PC-9 (cell line): ENCODE data around the gene FOXP2. TPM values are rescaled to one million over a fixed set of nuclear protein-coding genes. Genes with fewer than 3 reads are reported as not detected.
A peak's percentile ranks its signal among the peaks of the same experiment; 100 is the strongest.

Experiments
- BruUV-seq: library from RNA; stranded (reverse); fragments of 400-500 nt; replicated peaks from 2 replicates; lab custom pipeline; 2021; lab: Mats Ljungman, UMichigan
- CTCF ChIA-PET: fragments of 300-600 bp; sonication (Branson Sonifier 250); formaldehyde crosslinking; loops from one replicate; lab custom pipeline; 2022; ENCODE audit warnings: antibody characterized with exemption; lab: Charles Lee
- POLR2A ChIA-PET: fragments of 300-600 bp; sonication (Branson Sonifier 250); formaldehyde crosslinking; loops from one replicate; lab custom pipeline; 2022; ENCODE audit warnings: antibody characterized with exemption; ENCODE audit not compliant: unreplicated experiment; lab: Charles Lee
- DNase-seq, 2 experiments: peaks; one replicate each; pipeline versions ENCODE4 v3.0.0 to v3.0.0-alpha.2; 2015 to 2022; ENCODE audit warnings: mixed read lengths in 1 of 2
- H2AFZ ChIP-seq: fragments of 200-600 bp; sonication (generic); 2 replicates; pipeline ENCODE4 v1.8.1; 2017; ENCODE audit warnings: antibody characterized with exemption
- H3F3A ChIP-seq: fragments of 200-600 bp; sonication (generic); 2 replicates; pipeline ENCODE4 v1.8.1; 2017; ENCODE audit warnings: antibody characterized with exemption, mild to moderate bottlenecking, low read depth; ENCODE audit not compliant: insufficient read depth
- H3K27ac ChIP-seq: fragments of 200-600 bp; sonication (generic); 2 replicates; pipeline ENCODE4 v1.6.1; 2016; ENCODE audit warnings: mixed run types
- H3K27me3 ChIP-seq: fragments of 200-600 bp; sonication (generic); 2 replicates; pipeline ENCODE4 v1.6.1; 2016; ENCODE audit warnings: low read depth, mixed run types; ENCODE audit not compliant: insufficient read depth
- H3K36me3 ChIP-seq: fragments of 200-600 bp; sonication (generic); 2 replicates; pipeline ENCODE4 v1.6.1; 2016; ENCODE audit warnings: low read depth, mixed run types
- H3K4me1 ChIP-seq: fragments of 200-600 bp; sonication (generic); replicated peaks from 2 replicates; pipeline ENCODE4 v1.6.1; 2016; ENCODE audit warnings: mixed run types; ENCODE audit not compliant: insufficient read depth
- H3K4me2 ChIP-seq: fragments of 200-600 bp; sonication (generic); 2 replicates; pipeline ENCODE4 v1.6.1; 2017; ENCODE audit warnings: mixed run types
- H3K4me3 ChIP-seq: fragments of 200-600 bp; sonication (generic); 2 replicates; pipeline ENCODE4 v1.6.1; 2016; ENCODE audit warnings: mixed run types
- H3K79me2 ChIP-seq: fragments of 200-600 bp; sonication (generic); 2 replicates; pipeline ENCODE4 v1.6.1; 2017; ENCODE audit warnings: low read depth, mixed run types
- H3K9me2 ChIP-seq: fragments of 200-600 bp; sonication (generic); 2 replicates; pipeline ENCODE4 v1.8.1; 2017; ENCODE audit warnings: mild to moderate bottlenecking; ENCODE audit not compliant: insufficient read depth
- H3K9me3 ChIP-seq: fragments of 200-600 bp; sonication (generic); 2 replicates; pipeline ENCODE4 v1.8.1; 2016; ENCODE audit warnings: low read depth; ENCODE audit not compliant: insufficient read depth
- H4K20me1 ChIP-seq: fragments of 200-600 bp; sonication (generic); 2 replicates; pipeline ENCODE4 v1.8.1; 2017; ENCODE audit not compliant: insufficient read depth
- EZH2 ChIP-seq: fragments of 200-600 bp; sonication (generic); IDR thresholded peaks from 2 replicates; pipeline ENCODE4 v1.8.0; 2017; ENCODE audit warnings: antibody characterized with exemption, low read depth
- intact Hi-C: fragments of 100-400 bp; cut with micrococcal nuclease; formaldehyde crosslinking; loops from one replicate; pipeline ENCODE4 v1.10.0; 2022; ENCODE audit not compliant: unreplicated experiment
- total RNA-seq: library from RNA; stranded (reverse); gene quantifications from 2 replicates; pipeline ENCODE4 v1.2.3, GENCODE V29; 2021
- TF ChIP-seq, protein P1 (sequence below): fragments of 200-600 bp; sonication (generic); conservative IDR thresholded peaks from 2 replicates; pipeline ENCODE4 v1.6.1; 2017; ENCODE audit warnings: mixed run types, antibody characterized with exemption, mild to moderate bottlenecking, moderate library complexity

FOXP2 gene
- total RNA-seq, 1 experiment from 2014 or later, result 1.2 TPM

DNA sequence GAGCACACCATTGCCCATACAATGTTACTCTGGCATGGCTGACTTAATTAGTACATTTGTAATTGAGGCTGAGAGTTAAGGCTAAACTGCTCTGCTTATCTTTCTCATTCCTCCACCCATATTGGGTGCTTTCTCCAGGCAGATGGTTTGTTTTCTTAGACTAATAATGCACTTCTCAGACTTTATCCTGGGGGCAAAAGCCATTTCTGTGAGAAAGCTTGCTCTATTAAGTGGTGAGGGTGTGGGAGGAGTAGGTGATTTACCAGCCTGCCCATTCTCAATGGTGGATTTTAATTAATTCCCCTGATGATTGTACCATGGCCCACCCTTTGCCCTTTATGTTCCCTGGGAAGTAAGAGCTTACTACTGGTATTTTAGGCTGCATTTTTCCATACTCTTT is 174.8 kb downstream of the FOXP2 start:
- Histone ChIP-seq H3K9me2 (no peaks in the 10 kb centered on the region), H2AFZ (no peak overlapping the region), H3K4me3 (no peak overlapping the region), H3K4me2 (no peak overlapping the region), H3K27me3 (no peaks in the 10 kb centered on the region), H3K36me3 (no peaks in the 10 kb centered on the region), H3F3A (no peaks in the 10 kb centered on the region), H3K79me2 (no peaks in the 10 kb centered on the region), H3K9me3 (no peaks in the 10 kb centered on the region), H3K27ac (no peak overlapping the region), H3K4me1 (no peaks in the 10 kb centered on the region), H4K20me1 (no peaks in the 10 kb centered on the region)
- BruUV-seq, result no TSS peak
- DNase-seq, result no peak
- TF ChIP-seq, protein P1, sequence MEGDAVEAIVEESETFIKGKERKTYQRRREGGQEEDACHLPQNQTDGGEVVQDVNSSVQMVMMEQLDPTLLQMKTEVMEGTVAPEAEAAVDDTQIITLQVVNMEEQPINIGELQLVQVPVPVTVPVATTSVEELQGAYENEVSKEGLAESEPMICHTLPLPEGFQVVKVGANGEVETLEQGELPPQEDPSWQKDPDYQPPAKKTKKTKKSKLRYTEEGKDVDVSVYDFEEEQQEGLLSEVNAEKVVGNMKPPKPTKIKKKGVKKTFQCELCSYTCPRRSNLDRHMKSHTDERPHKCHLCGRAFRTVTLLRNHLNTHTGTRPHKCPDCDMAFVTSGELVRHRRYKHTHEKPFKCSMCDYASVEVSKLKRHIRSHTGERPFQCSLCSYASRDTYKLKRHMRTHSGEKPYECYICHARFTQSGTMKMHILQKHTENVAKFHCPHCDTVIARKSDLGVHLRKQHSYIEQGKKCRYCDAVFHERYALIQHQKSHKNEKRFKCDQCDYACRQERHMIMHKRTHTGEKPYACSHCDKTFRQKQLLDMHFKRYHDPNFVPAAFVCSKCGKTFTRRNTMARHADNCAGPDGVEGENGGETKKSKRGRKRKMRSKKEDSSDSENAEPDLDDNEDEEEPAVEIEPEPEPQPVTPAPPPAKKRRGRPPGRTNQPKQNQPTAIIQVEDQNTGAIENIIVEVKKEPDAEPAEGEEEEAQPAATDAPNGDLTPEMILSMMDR, result no peak
- no peak for TF ChIP-seq EZH2
- intact Hi-C loops, result no loop called here
- ChIA-PET POLR2A (no interaction called here), CTCF (no interaction called here)

DNA sequence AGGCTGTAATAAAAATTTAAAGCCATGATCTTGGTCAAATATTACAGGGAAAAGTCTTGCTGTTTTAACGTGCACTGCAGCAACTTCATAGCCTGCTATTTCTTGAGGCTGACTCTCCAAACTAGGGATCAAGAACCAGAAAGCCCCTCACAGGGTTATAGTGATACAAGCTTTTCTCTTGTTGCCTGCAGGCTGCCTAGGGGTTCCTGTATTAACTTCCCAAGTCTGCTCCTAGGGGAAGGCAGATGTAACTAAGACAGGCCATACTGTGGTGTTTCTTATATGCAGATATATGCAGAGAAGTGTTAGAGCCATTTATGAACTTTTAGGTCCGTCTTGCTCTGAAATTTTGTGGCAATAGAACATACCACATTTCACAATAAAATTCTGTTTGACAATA is 175.7 kb downstream of the FOXP2 start:
- BruUV-seq, result no TSS peak
- Histone ChIP-seq H3K9me2 (no peaks in the 10 kb centered on the region), H3K9me3 (no peaks in the 10 kb centered on the region), H3K27ac (no peak overlapping the region), H2AFZ (0 out of 2 replicates have a peak overlapping the region, but pooled peaks have one; percentile 28), H3K4me2 (no peak overlapping the region), H3F3A (no peaks in the 10 kb centered on the region), H3K79me2 (no peaks in the 10 kb centered on the region), H3K4me1 (no peaks in the 10 kb centered on the region), H3K27me3 (no peaks in the 10 kb centered on the region), H3K4me3 (no peak overlapping the region), H4K20me1 (no peaks in the 10 kb centered on the region), H3K36me3 (no peaks in the 10 kb centered on the region)
- no peak for DNase-seq
- intact Hi-C loops, result no loop called here
- ChIA-PET CTCF (no interaction called here), POLR2A (no interaction called here)
- no peak for TF ChIP-seq EZH2
- TF ChIP-seq, protein P1, result no peak

- CTCF ChIA-PET, result no interaction called here
- H3K27me3 ChIP-seq, result no peaks in the 10 kb centered on the region
- BruUV-seq, result no TSS peak
Observed at GRCh38 chr7:114598946-114599345, 184.3 kb downstream of the FOXP2 start.

More at GRCh38 chr7:114598946-114599345, 184.3 kb downstream of the FOXP2 start:
- Histone ChIP-seq H4K20me1 (no peaks in the 10 kb centered on the region), H3K4me3 (no peak overlapping the region), H3K27ac (no peak overlapping the region), H3K9me2 (no peaks in the 10 kb centered on the region), H3K79me2 (no peaks in the 10 kb centered on the region), H3K4me2 (no peak overlapping the region), H2AFZ (no peak overlapping the region), H3K36me3 (no peaks in the 10 kb centered on the region), H3F3A (no peaks in the 10 kb centered on the region), H3K9me3 (no peaks in the 10 kb centered on the region), H3K4me1 (no peaks in the 10 kb centered on the region)
- intact Hi-C loops, result no loop called here
- no peak for TF ChIP-seq EZH2
- TF ChIP-seq, protein P1, result no peak
- POLR2A ChIA-PET, result no interaction called here
- DNase-seq, result no peak
